Measurements from ENCODE around the gene AGO3.

Gene AGO3

DNA sequence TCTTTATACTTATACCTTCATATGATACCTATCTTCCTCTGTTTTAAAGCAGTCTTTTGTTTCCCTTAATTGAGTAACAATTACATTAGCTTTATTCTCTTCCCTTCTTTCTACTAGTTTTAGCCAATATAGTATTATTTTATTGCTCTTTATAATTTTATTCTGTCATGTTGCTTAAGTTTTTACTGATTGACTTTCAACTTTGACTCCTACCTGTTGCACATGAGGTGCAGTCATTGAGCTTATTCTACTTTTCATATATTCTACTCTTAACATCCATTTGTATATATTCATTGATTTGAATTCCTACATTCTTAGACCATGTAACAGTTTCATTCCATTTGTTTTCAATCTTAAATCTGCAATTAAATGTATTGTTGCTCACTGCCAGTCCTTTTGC is 49.2 kb downstream of the AGO3 start (continued):
- TF ChIP-seq, protein P1, sequence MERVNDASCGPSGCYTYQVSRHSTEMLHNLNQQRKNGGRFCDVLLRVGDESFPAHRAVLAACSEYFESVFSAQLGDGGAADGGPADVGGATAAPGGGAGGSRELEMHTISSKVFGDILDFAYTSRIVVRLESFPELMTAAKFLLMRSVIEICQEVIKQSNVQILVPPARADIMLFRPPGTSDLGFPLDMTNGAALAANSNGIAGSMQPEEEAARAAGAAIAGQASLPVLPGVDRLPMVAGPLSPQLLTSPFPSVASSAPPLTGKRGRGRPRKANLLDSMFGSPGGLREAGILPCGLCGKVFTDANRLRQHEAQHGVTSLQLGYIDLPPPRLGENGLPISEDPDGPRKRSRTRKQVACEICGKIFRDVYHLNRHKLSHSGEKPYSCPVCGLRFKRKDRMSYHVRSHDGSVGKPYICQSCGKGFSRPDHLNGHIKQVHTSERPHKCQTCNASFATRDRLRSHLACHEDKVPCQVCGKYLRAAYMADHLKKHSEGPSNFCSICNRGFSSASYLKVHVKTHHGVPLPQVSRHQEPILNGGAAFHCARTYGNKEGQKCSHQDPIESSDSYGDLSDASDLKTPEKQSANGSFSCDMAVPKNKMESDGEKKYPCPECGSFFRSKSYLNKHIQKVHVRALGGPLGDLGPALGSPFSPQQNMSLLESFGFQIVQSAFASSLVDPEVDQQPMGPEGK (CRISPR knock-in tag; IDR thresholded peaks at IDR 0.05; ENCODE audit: borderline replicate concordance): no peak
- no peak for TF ChIP-seq ZFP3 (CRISPR knock-in tag; IDR thresholded peaks at IDR 0.05)

DNA sequence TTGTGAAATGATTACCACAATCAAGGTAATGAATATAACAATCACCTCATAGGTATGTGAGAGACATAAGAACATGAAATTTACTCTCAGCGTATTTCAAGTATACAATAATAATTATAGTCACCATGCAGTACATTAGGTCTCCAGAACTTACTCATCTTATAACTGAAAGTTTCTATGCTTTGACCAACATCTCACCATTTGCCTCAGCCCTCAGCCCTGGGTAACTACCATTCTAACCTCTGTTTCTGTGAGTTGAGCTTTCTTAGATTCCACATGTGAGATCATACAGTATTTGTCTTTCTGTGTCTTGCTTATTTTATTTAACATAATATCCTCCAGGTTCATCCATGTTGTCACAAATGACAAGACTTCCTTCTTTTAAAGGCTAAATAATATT is 57.3 kb downstream of the AGO3 start:
- TF ChIP-seq OSR1 (CRISPR knock-in tag; IDR thresholded peaks at IDR 0.05) (no peak), TCF4 (CRISPR knock-in tag; IDR thresholded peaks at IDR 0.05; ENCODE audit: borderline replicate concordance) (no peak), SNAI2 (CRISPR knock-in tag; IDR thresholded peaks at IDR 0.05) (no peak), ZFP3 (CRISPR knock-in tag; IDR thresholded peaks at IDR 0.05) (no peak), ZNF8 (CRISPR knock-in tag; IDR thresholded peaks at IDR 0.05) (no peak), ISL1 (CRISPR knock-in tag; IDR thresholded peaks at IDR 0.05) (no peak)
- TF ChIP-seq, protein P2, sequence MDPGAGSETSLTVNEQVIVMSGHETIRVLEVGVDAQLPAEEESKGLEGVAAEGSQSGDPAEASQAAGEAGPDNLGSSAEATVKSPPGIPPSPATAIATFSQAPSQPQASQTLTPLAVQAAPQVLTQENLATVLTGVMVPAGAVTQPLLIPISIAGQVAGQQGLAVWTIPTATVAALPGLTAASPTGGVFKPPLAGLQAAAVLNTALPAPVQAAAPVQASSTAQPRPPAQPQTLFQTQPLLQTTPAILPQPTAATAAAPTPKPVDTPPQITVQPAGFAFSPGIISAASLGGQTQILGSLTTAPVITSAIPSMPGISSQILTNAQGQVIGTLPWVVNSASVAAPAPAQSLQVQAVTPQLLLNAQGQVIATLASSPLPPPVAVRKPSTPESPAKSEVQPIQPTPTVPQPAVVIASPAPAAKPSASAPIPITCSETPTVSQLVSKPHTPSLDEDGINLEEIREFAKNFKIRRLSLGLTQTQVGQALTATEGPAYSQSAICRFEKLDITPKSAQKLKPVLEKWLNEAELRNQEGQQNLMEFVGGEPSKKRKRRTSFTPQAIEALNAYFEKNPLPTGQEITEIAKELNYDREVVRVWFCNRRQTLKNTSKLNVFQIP (CRISPR knock-in tag; IDR thresholded peaks at IDR 0.05; ENCODE audit: borderline replicate concordance, low read depth): no peak
- TF ChIP-seq, protein P3, sequence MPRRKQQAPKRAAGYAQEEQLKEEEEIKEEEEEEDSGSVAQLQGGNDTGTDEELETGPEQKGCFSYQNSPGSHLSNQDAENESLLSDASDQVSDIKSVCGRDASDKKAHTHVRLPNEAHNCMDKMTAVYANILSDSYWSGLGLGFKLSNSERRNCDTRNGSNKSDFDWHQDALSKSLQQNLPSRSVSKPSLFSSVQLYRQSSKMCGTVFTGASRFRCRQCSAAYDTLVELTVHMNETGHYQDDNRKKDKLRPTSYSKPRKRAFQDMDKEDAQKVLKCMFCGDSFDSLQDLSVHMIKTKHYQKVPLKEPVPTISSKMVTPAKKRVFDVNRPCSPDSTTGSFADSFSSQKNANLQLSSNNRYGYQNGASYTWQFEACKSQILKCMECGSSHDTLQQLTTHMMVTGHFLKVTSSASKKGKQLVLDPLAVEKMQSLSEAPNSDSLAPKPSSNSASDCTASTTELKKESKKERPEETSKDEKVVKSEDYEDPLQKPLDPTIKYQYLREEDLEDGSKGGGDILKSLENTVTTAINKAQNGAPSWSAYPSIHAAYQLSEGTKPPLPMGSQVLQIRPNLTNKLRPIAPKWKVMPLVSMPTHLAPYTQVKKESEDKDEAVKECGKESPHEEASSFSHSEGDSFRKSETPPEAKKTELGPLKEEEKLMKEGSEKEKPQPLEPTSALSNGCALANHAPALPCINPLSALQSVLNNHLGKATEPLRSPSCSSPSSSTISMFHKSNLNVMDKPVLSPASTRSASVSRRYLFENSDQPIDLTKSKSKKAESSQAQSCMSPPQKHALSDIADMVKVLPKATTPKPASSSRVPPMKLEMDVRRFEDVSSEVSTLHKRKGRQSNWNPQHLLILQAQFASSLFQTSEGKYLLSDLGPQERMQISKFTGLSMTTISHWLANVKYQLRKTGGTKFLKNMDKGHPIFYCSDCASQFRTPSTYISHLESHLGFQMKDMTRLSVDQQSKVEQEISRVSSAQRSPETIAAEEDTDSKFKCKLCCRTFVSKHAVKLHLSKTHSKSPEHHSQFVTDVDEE (CRISPR knock-in tag; IDR thresholded peaks at IDR 0.05): no peak
- TF ChIP-seq, protein P1 (CRISPR knock-in tag; IDR thresholded peaks at IDR 0.05; ENCODE audit: borderline replicate concordance): no peak
- no peak for ATAC-seq

DNA sequence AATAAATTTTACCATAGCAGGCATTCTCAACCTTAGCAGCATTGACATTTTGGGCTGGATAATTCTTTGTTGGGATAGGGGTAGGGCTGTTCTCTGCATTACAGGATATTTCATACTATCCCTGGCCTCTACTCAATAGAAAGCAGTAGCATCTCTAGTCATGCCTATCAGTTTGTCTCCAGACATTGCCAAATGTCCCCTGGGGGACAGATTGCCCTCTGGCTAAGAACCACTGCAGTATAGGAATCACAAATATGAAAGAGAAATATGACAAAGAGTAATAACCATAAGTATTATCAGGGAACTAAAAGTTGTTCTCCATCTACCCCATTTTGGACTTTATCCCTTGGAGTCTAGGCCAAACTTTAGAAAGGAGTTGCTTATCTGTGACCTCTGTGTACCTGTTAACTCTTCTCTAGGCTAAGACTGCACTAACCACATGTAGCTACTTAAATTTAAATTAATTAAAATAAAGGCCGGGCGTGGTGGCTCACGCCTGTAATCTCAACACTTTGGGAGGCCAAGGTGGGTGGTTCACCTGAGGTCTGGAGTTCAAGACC is 76.1 kb downstream of the AGO3 start:
- no peak for ATAC-seq
- TF ChIP-seq, protein P4, sequence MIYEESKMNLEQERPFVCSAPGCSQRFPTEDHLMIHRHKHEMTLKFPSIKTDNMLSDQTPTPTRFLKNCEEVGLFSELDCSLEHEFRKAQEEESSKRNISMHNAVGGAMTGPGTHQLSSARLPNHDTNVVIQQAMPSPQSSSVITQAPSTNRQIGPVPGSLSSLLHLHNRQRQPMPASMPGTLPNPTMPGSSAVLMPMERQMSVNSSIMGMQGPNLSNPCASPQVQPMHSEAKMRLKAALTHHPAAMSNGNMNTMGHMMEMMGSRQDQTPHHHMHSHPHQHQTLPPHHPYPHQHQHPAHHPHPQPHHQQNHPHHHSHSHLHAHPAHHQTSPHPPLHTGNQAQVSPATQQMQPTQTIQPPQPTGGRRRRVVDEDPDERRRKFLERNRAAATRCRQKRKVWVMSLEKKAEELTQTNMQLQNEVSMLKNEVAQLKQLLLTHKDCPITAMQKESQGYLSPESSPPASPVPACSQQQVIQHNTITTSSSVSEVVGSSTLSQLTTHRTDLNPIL (CRISPR knock-in tag; IDR thresholded peaks at IDR 0.05; ENCODE audit: low read depth): no peak
- TF ChIP-seq ZFP3 (CRISPR knock-in tag; IDR thresholded peaks at IDR 0.05) (no peak), ZNF70 (CRISPR knock-in tag; IDR thresholded peaks at IDR 0.05) (no peak), ISL1 (CRISPR knock-in tag; IDR thresholded peaks at IDR 0.05) (no peak), ZNF565 (CRISPR knock-in tag; conservative IDR thresholded peaks at IDR 0.05; ENCODE audit: low read depth) (no peak), CSDC2 (CRISPR knock-in tag; IDR thresholded peaks at IDR 0.05) (no peak)
- TF ChIP-seq, protein P1 (CRISPR knock-in tag; IDR thresholded peaks at IDR 0.05; ENCODE audit: borderline replicate concordance): no peak
- TF ChIP-seq, protein P3 (CRISPR knock-in tag; IDR thresholded peaks at IDR 0.05): no peak

Measured in SK-N-SH treated with all-trans-retinoic acid at 6 μM for 48 hours (cell line).